Stimulated activated CD8-positive, alpha-beta memory T cell treated with anti-CD3 and anti-CD28 coated beads, Interleukin-2, amount 100 ng/mL, for 1 hour (primary cell): ENCODE measurements around the gene C1QBP.
A peak's percentile ranks its signal among the peaks of the same experiment; 100 is the strongest.
"Not testable (repeated sequence)": the region's sequence is repeated elsewhere in the genome, so short reads cannot be mapped to it uniquely, and the experiment has no call there.

ENCODE experiments used
- DNase-seq, 2 donors: peaks; one replicate each; pipeline ENCODE4 v3.0.0-alpha.2; 2020; ENCODE audit warnings: low read depth in 2 of 2

Gene C1QBP

GRCh38 chr17:5438716-5439445 lies at the start of gene C1QBP:
Gene C1QBP, minus strand, starts transcription at chr17:5439155. Its CDS starts 82 bp downstream, at chr17:5439073.
- DNase-seq = peak; percentile 84 to 87

GRCh38 chr17:5488752-5489151 lies 49.8 kb upstream of the C1QBP start:
- no peak for DNase-seq

- peak; percentile 89 to 96 for DNase-seq
Observed at GRCh38 chr17:5486206-5487124, 47.5 kb upstream of the C1QBP start, which contains the start of gene MIS12. Gene MIS12, plus strand, starts transcription at chr17:5486566. Its CDS starts 2,297 bp downstream, at chr17:5488863.

GRCh38 chr17:5485270-5486205 lies 46.6 kb upstream of the C1QBP start, which contains the start of gene DERL2:
Gene DERL2, minus strand, starts transcription at chr17:5486178. Its CDS starts 17 bp downstream, at chr17:5486161.
- no peak for DNase-seq

- DNase-seq = no peak
Observed at GRCh38 chr17:5481451-5481850, 42.5 kb upstream of the C1QBP start.

- DNase-seq = no peak
Observed at GRCh38 chr17:5480962-5481361, 42.0 kb upstream of the C1QBP start.

GRCh38 chr17:5478992-5479391 lies 40.0 kb upstream of the C1QBP start:
- DNase-seq = no peak

- DNase-seq = no peak
Observed at GRCh38 chr17:5473906-5474305, 35.0 kb upstream of the C1QBP start.

- no peak for DNase-seq
Observed at GRCh38 chr17:5472511-5472910, 33.6 kb upstream of the C1QBP start.

GRCh38 chr17:5468075-5468473 lies 29.1 kb upstream of the C1QBP start:
- no peak for DNase-seq

- no peak for DNase-seq
Observed at GRCh38 chr17:5467416-5467815, 28.5 kb upstream of the C1QBP start.

GRCh38 chr17:5466295-5466694 lies 27.3 kb upstream of the C1QBP start:
- DNase-seq = no peak

- DNase-seq = no peak
Observed at GRCh38 chr17:5464717-5465507, 26.0 kb upstream of the C1QBP start.

- no peak for DNase-seq
Observed at GRCh38 chr17:5446786-5447185, 7.8 kb upstream of the C1QBP start.

GRCh38 chr17:5444209-5444608 lies 5.3 kb upstream of the C1QBP start:
- DNase-seq = no peak

GRCh38 chr17:5443728-5444127 lies 4.8 kb upstream of the C1QBP start:
- no peak for DNase-seq

- DNase-seq = no peak
Observed at GRCh38 chr17:5439446-5439764, 450 bp upstream of the C1QBP start.

- no peak for DNase-seq
Observed at GRCh38 chr17:5437721-5438317, 1.1 kb downstream of the C1QBP start.

GRCh38 chr17:5435781-5436315 lies 3.1 kb downstream of the C1QBP start:
- not testable (repeated sequence) for DNase-seq

GRCh38 chr17:5434984-5435383 lies 4.0 kb downstream of the C1QBP start:
- no peak for DNase-seq
